ENCODE data around the gene NUDT8. TPM values are rescaled to one million over a fixed set of nuclear protein-coding genes. Genes with fewer than 3 reads are reported as not detected.
"Not testable (repeated sequence)": the region's sequence is repeated elsewhere in the genome, so short reads cannot be mapped to it uniquely, and the experiment has no call there.

Gene NUDT8
- total RNA-seq, 1 experiment from 2014 or later = 25.5 TPM

GRCh38 chr11:67639438-67639859, 9.7 kb upstream of the NUDT8 start, which contains the start of gene TBX10:
TBX10 (minus strand) TSS chr11:67639763; CDS start chr11:67639472, 291 bp downstream.
- H4K20me1 ChIP-seq (ENCODE audit: insufficient read depth) = no peaks in the 10 kb centered on the region
- no peak for DNase-seq
- CTCF ChIA-PET = no interaction called here
- no peaks in the 10 kb centered on the region for H3K36me3 ChIP-seq (ENCODE audit: low read depth)
- peaks cover 17% of the 10 kb centered on the region for H3K27me3 ChIP-seq (ENCODE audit: insufficient read depth, low read depth)
- H3K9me2 ChIP-seq (ENCODE audit: insufficient read depth) = no peaks in the 10 kb centered on the region
- TF ChIP-seq EZH2 (IDR thresholded peaks at IDR 0.05; ENCODE audit: low read depth) = no peak
- TF ChIP-seq CTCF (conservative IDR thresholded peaks at IDR 0.05) = no peak
- no peak within 1 kb of the TSS for H3K27ac ChIP-seq
- BruUV-seq (replicated peaks) = no TSS peak
- H3K79me2 ChIP-seq (ENCODE audit: low read depth) = no peaks in the 10 kb centered on the region
- POLR2A ChIA-PET (ENCODE audit: unreplicated experiment) = no interaction called here
- peaks cover 7% of the 10 kb centered on the region; the same call in 1 of the 2 replicates for H3F3A ChIP-seq (ENCODE audit: insufficient read depth, low read depth)
- intact Hi-C loops (cut with micrococcal nuclease; ENCODE audit: unreplicated experiment) = no loop called here
- H3K4me3 ChIP-seq = no peak within 1 kb of the TSS
- H3K4me2 ChIP-seq = no peak within 1 kb of the TSS
- no peaks in the 10 kb centered on the region for H3K4me1 ChIP-seq (replicated peaks; ENCODE audit: insufficient read depth)
- H3K9me3 ChIP-seq (ENCODE audit: insufficient read depth, low read depth) = no peaks in the 10 kb centered on the region
- H2AFZ ChIP-seq = no peak within 1 kb of the TSS

GRCh38 chr11:67638535-67639437, 9.0 kb upstream of the NUDT8 start:
- no peak overlapping the region for H3K4me3 ChIP-seq
- H3K4me1 ChIP-seq (replicated peaks; ENCODE audit: insufficient read depth) = no peaks in the 10 kb centered on the region
- ChIA-PET POLR2A (ENCODE audit: unreplicated experiment) (interaction anchor here (0.5 to 0.7 kb wide), 2 partner anchors 14 to 783 kb away, joined by 4 to 9 read pairs; no protein-coding TSS in a partner anchor), CTCF (interaction anchor here (0.6 kb wide), 1 partner anchor 300 kb away, joined by 6 read pairs; no protein-coding TSS in a partner anchor)
- H3K27ac ChIP-seq = no peak overlapping the region
- no peaks in the 10 kb centered on the region for H3K36me3 ChIP-seq (ENCODE audit: low read depth)
- no peaks in the 10 kb centered on the region for H3K9me3 ChIP-seq (ENCODE audit: insufficient read depth, low read depth)
- no peaks in the 10 kb centered on the region for H4K20me1 ChIP-seq (ENCODE audit: insufficient read depth)
- no peak for DNase-seq
- BruUV-seq (replicated peaks) = no TSS peak
- H3K4me2 ChIP-seq = no peak overlapping the region
- H3K9me2 ChIP-seq (ENCODE audit: insufficient read depth) = no peaks in the 10 kb centered on the region
- H3F3A ChIP-seq (ENCODE audit: insufficient read depth, low read depth) = peaks cover 7% of the 10 kb centered on the region; the same call in 1 of the 2 replicates
- peaks cover 17% of the 10 kb centered on the region for H3K27me3 ChIP-seq (ENCODE audit: insufficient read depth, low read depth)
- intact Hi-C loops (cut with micrococcal nuclease; ENCODE audit: unreplicated experiment) = no loop called here
- H3K79me2 ChIP-seq (ENCODE audit: low read depth) = no peaks in the 10 kb centered on the region
- H2AFZ ChIP-seq = no peak overlapping the region
- TF ChIP-seq EZH2 (IDR thresholded peaks at IDR 0.05; ENCODE audit: low read depth) (no peak), CTCF (conservative IDR thresholded peaks at IDR 0.05) (no peak)

- BruUV-seq (replicated peaks); DNase-seq; POLR2A ChIA-PET (ENCODE audit: unreplicated experiment); CTCF ChIA-PET; H3K9me2 ChIP-seq (ENCODE audit: insufficient read depth); H2AFZ ChIP-seq; H3K79me2 ChIP-seq (ENCODE audit: low read depth); H3K9me3 ChIP-seq (ENCODE audit: insufficient read depth, low read depth); H4K20me1 ChIP-seq (ENCODE audit: insufficient read depth); H3K4me2 ChIP-seq; H3K27ac ChIP-seq; H3K4me1 ChIP-seq (replicated peaks; ENCODE audit: insufficient read depth); intact Hi-C loops (cut with micrococcal nuclease; ENCODE audit: unreplicated experiment); H3K36me3 ChIP-seq (ENCODE audit: low read depth); H3K4me3 ChIP-seq; H3F3A ChIP-seq (ENCODE audit: insufficient read depth, low read depth): not testable (repeated sequence)
- peaks cover 17% of the 10 kb centered on the region for H3K27me3 ChIP-seq (ENCODE audit: insufficient read depth, low read depth)
These were observed 7.7 kb upstream of the NUDT8 start for GRCh38 chr11:67637441-67637840.

Data from PC-9 (cell line).